HG02759 (cell line): ENCODE results near the gene PPDPF.

Experiments
- ATAC-seq: cut with Tn5 transposase; IDR thresholded peaks from one replicate; pipeline ENCODE4 v1.9.1; 2021; ENCODE audit warnings: mild to moderate bottlenecking, moderate library complexity; ENCODE audit not compliant: unreplicated experiment

Gene PPDPF

DNA sequence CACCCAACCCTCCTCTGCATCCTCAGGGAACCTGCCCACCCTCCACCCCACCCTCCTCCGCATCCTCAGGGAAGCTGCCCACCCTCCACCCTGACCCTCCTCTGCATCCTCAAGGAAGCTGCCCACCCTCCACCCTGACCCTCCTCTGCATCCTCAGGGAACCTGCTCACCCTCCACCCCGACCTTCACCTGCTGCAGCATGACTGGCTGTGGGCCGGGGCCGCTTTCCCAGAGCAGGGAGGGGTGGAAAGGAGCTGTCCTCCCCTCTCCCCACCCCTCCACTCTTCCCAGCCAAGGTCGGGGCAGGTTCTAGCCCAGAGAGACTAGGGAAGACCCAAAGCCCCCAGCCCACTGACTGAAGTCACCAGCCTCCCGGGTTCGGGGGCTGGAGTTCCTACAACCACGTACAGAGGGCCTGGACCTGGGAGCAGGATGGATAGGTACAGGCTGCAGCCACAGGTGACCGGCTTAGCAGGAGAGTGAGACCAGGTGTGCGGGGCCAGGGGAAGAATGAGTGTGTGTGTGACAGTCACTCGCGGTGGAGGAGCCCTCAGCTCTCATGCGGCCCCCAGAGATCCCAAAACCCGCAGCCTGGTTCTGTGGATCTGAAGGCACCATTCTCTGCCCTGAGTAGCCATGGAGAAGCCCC lies 33.3 kb upstream of the PPDPF start:
- no peak for ATAC-seq

DNA sequence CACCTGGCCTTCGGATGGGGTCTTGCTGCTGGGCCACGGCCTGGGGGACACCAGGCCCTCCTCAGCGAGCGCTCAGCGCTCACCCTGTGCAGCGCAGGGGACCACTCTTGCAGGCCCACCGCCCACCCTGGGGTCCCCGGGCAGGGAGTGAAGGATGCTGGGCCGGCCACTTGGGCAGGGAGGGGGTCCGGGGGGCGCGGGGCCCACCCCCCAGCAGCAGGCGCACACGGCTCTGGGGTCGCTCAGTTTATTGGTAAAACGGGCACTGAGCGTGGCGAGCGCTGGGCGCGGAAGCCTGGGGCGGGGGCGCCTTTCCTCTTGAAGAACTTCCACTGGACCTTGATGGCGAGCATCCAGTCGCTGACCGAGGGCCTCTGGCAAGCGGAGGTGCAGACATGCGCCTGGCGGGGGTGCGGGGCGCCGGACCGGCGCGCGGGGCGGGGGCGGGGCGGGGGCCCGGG lies 32.8 kb upstream of the PPDPF start:
- ATAC-seq: no peak

DNA sequence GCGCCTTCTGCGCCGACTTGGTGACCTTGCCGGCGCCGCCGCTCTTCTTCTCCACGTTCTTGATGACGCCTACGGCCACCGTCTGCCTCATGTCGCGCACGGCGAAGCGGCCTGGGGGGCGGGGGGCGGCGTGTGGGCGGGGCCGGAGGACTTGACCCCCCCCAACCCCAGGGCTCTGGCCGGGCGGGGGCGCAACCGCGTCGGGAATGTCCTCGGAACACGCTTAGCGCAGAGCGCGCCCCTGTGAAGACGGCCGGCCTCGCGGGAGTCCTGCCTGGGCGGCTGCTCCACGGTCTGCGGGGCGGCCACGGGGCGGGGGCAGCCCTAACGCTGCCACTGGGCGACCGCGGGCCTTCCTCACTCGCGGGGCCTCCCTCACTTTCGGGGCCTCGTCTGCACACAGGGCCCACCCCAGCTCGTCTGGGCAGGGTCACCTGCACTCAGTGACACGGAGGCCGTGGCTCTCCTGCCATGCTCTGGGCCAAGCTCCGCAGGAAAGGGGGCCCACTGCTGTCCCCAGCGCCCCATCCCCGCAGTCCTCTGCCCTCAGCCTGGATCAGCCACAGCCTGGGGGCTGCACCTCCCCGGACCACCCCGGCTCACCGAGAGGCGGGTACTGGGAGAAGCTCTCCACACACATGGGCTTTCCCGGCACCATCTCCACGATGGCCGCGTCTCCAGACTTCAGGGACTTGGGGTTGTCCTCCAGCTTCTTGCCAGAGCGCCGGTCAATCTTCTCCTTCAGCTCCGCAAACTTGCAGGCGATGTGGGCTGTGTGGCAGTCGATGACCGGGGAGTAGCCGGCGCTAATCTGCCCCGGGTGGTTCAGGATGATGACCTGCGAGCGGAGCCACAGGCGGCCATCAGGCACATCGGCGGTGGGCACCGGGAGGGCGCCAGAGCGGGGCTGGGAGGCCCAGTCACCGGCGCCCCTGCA lies 32.0 kb upstream of the PPDPF start:
- ATAC-seq: no peak

DNA sequence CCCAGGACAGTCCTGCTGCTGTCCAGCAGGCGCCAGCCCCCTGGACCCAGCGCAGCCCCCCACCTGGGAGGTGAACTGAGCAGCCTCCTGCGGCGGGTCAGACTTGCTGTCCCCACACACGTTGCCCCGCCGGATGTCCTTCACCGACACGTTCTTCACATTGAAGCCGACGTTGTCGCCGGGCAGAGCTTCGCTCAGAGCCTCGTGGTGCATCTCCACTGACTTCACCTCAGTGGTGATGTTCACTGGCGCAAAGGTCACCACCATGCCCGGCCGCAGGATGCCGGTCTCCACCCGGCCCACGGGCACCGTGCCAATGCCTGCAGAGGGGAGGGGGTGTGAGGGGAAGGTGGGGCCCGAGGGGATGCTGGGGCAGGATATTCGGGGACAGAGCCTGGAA lies 30.1 kb upstream of the PPDPF start:
- ATAC-seq: no peak

DNA sequence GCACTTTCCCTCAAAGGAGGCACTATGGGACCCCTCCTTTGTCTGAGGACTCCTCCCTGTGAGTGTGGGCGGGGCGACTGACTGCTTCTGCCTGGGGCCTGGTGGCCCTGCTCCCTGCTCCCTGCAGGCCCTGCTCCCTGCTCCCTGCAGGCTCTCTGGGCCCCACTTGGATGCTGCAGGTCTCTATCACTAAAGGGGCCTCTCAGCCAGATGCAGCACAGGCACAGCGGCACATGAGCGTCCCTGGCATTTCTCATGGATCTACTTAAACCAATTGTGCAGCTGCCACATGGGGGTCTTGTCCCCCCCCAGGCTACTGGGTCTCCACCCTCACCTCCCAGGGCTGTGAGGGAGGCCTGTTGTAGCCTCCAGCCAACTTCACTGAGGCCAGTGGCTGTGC lies 29.5 kb upstream of the PPDPF start:
- ATAC-seq: no peak

DNA sequence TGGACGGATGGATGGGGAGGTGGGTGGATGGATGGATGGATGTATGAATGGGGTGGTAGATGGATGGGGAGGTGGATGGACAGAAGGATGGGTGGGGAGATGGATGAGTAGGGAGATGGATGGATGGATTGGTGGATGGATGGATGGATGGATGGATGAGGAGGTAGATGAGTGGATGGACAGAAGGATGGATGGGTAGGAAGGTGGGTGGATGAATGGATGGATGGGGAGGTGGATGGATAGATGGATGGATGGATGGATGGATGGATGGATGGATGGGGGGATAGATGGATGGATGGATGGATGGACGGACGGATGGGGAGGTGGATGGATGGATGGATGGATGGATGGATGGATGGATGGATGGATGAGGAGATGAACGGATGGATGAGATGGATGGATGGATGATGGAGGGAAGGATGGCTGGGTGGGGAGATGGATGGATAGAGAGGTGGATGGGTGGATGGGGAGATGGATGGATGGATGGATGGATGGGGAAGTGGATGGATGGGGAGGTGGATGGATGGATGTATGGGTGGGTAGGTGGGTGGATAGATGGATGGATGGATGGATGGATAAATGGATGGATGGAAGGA lies 28.8 kb upstream of the PPDPF start:
- ATAC-seq: no peak

GRCh38 chr20:63492518-63492917 lies 28.0 kb upstream of the PPDPF start:
- ATAC-seq: no peak

- no peak for ATAC-seq
Measured at GRCh38 chr20:63492982-63493381, 27.6 kb upstream of the PPDPF start.

GRCh38 chr20:63493563-63494020 lies 27.0 kb upstream of the PPDPF start:
- ATAC-seq: no peak

DNA sequence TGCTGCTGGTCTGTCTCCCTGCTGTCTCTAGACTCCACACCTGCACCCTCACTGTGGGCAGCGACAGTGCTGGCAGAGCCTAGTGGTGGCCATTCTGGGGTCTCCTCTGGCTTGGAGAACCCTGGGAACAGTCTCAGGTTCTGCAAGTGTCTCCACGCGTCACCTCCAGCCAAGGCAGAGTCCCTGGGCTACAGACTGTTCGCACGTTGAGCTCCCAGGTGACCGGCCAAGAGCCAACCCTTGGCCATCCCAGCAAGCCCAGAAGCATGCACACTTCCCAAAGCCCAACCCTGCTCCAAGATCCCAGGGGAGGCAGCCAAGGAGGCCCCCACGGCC lies 26.5 kb upstream of the PPDPF start:
- ATAC-seq: no peak

- no peak for ATAC-seq
Measured at GRCh38 chr20:63494420-63495166, 26.0 kb upstream of the PPDPF start.

GRCh38 chr20:63495167-63495720 lies 25.3 kb upstream of the PPDPF start:
- ATAC-seq: no peak

- ATAC-seq: no peak
Measured at GRCh38 chr20:63495741-63496595, 24.6 kb upstream of the PPDPF start.

- ATAC-seq: no peak
Measured at GRCh38 chr20:63496596-63497120, 23.9 kb upstream of the PPDPF start.

GRCh38 chr20:63497138-63497945 lies 23.2 kb upstream of the PPDPF start:
- ATAC-seq: no peak

GRCh38 chr20:63497946-63498935 lies 22.3 kb upstream of the PPDPF start:
- ATAC-seq: no peak

DNA sequence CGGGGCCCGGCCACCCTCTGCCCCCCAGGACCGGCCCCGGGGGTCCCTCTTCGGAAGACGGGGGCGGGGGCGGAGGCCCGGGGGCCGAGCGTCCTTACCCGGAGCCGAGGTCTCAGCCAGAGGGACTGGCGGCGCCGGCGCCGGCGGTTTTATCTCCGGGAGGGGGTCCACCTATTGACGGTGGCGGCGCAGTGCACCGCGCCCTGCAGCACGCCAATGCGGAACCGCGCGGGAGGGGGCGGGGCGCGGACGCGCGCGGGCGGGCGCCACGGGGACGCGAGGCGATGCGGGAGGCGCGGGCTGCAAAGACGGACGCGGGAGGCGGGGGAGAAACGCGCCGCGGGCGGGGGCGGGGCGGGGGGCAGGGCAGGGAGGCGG lies 21.6 kb upstream of the PPDPF start, which contains the start of gene EEF1A2:
TSS of gene EEF1A2 (minus strand) at position 124 of the 378 bp plus-strand sequence. CDS start 1,320 bp downstream, outside the sequence.
- ATAC-seq: no peak
